HCT116 (cell line): ENCODE data around the gene TAF4. TPM values are rescaled to one million over a fixed set of nuclear protein-coding genes. Genes with fewer than 3 reads are reported as not detected.

Experiments
- ATAC-seq: fragments of 200-7000 bp; cut with Tn5 transposase; 2 replicates; pipeline ENCODE4 v1.9.1; 2020; ENCODE audit warnings: mild to moderate bottlenecking, moderate library complexity
- BruUV-seq: library from RNA; stranded (reverse); fragments of 400-500 nt; replicated peaks from 2 replicates; lab custom pipeline; 2021; lab: Mats Ljungman, UMichigan
- CTCF ChIA-PET: fragments of 300-600 bp; sonication (Branson Sonifier 250); formaldehyde crosslinking; loops from one replicate; lab custom pipeline; 2021; ENCODE audit warnings: antibody characterized with exemption; lab: Charles Lee
- POLR2A ChIA-PET: fragments of 300-600, 350-600 bp; sonication (Branson Sonifier 250); formaldehyde crosslinking; loops from one replicate; lab custom pipeline; 2021; ENCODE audit warnings: antibody characterized with exemption; lab: Charles Lee
- RAD21 ChIA-PET, 2 experiments: fragments of 300-600 bp; sonication (Branson Sonifier 250); formaldehyde crosslinking; loops; one replicate each; lab custom pipeline; 2023; ENCODE audit warnings: low total read pairs in 2 of 2; ENCODE audit not compliant: uncharacterized antibody in 2 of 2, unreplicated experiment in 2 of 2, low non-redundant PET in 1 of 2; lab: Charles Lee
- DNase-seq: peaks from one replicate; pipeline ENCODE4 v3.0.0-alpha.2; 2010; ENCODE audit warnings: low read depth, low spot score
- H2AFZ ChIP-seq: fragments of 200-600 bp; shearing (Covaris generic), sonication (generic); 2 replicates; pipeline ENCODE4 v1.6.1; 2017; ENCODE audit warnings: low read depth, mixed run types, mixed read lengths, antibody characterized with exemption, low read length; ENCODE audit not compliant: poor library complexity, severe bottlenecking
- H3K27ac ChIP-seq: 2 replicates; pipeline ENCODE4 v1.5.1; 2012; ENCODE audit warnings: low read depth, low read length
- H3K27me3 ChIP-seq: fragments of 200-600 bp; sonication (generic); 2 replicates; pipeline ENCODE4 v1.6.1; 2016; ENCODE audit warnings: mixed run types, low read length, mixed read lengths; ENCODE audit not compliant: insufficient read depth
- H3K36me3 ChIP-seq, 2 experiments: fragments of 200-500 bp in 1 of 2; fragments of 200-600 bp in 1 of 2; sonication (Bioruptor generic) in 1 of 2; sonication (generic) in 1 of 2; 2 replicates each; pipeline versions ENCODE4 v1.5.1 to v1.6.1; 2014 to 2016; ENCODE audit warnings: low read length in 2 of 2, inconsistent platforms in 1 of 2, mixed read lengths in 1 of 2, mixed run types in 1 of 2; ENCODE audit not compliant: insufficient read depth in 2 of 2, control insufficient read depth in 1 of 2
- H3K4me1 ChIP-seq, 2 experiments: fragments of 200-600 bp in 1 of 2; sonication (generic) in 1 of 2; 2 replicates each; pipeline versions ENCODE4 v1.5.1 to v1.6.1; 2012 to 2017; ENCODE audit warnings: low read length in 2 of 2, inconsistent platforms in 1 of 2, mild to moderate bottlenecking in 1 of 2, mixed read lengths in 1 of 2, mixed run types in 1 of 2, moderate library complexity in 1 of 2; ENCODE audit not compliant: insufficient read depth in 2 of 2, control insufficient read depth in 1 of 2
- H3K4me2 ChIP-seq: fragments of 200-600 bp; sonication (generic); 2 replicates; pipeline ENCODE4 v1.6.1; 2017; ENCODE audit warnings: mixed run types, low read length, mixed read lengths
- H3K4me3 ChIP-seq, 2 experiments: fragments of 200-600 bp in 1 of 2; sonication (generic) in 1 of 2; replicated peaks in 1 of 2; 2 replicates each; pipeline ENCODE4 v1.5.1; 2011 to 2016; ENCODE audit warnings: low read length in 2 of 2, control low read depth in 1 of 2, low read depth in 1 of 2, mild to moderate bottlenecking in 1 of 2, mixed read lengths in 1 of 2, mixed run types in 1 of 2
- H3K79me2 ChIP-seq: fragments of 200-600 bp; sonication (generic); 2 replicates; pipeline ENCODE4 v1.6.1; 2017; ENCODE audit warnings: mild to moderate bottlenecking, mixed run types, low read length, moderate library complexity, mixed read lengths; ENCODE audit not compliant: insufficient read depth
- H3K9ac ChIP-seq: fragments of 200-600 bp; sonication (generic); 2 replicates; pipeline ENCODE4 v1.6.1; 2016; ENCODE audit warnings: low read length, mixed read lengths
- H3K9me2 ChIP-seq: fragments of 200-600 bp; sonication (generic), shearing (Covaris generic); 2 replicates; pipeline ENCODE4 v1.6.1; 2017; ENCODE audit warnings: mixed run types, mild to moderate bottlenecking, moderate library complexity; ENCODE audit not compliant: insufficient read depth
- H3K9me3 ChIP-seq, 2 experiments: fragments of 200-500 bp in 1 of 2; fragments of 200-600 bp in 1 of 2; sonication (Bioruptor generic) in 1 of 2; sonication (generic) in 1 of 2; 2 replicates each; pipeline ENCODE4 v1.6.1; 2014 to 2017; ENCODE audit warnings: low read length in 2 of 2, mixed read lengths in 2 of 2, inconsistent platforms in 1 of 2, low read depth in 1 of 2, mild to moderate bottlenecking in 1 of 2, mixed run types in 1 of 2, moderate library complexity in 1 of 2; ENCODE audit not compliant: control insufficient read depth in 1 of 2, insufficient read depth in 1 of 2
- H4K20me1 ChIP-seq: fragments of 200-600 bp; sonication (generic), shearing (Covaris generic); 2 replicates; pipeline ENCODE4 v1.6.1; 2017; ENCODE audit warnings: mixed run types, mild to moderate bottlenecking, moderate library complexity; ENCODE audit not compliant: insufficient read depth
- CEBPB ChIP-seq: IDR thresholded peaks from 2 replicates; pipeline ENCODE4 v1.6.1; 2012; ENCODE audit warnings: low read depth
- EGR1 ChIP-seq: IDR thresholded peaks from 2 replicates; pipeline ENCODE4 v1.6.1; 2012; ENCODE audit warnings: low read depth
- ELF1 ChIP-seq: IDR thresholded peaks from 2 replicates; pipeline ENCODE4 v1.6.1; 2012; ENCODE audit warnings: low read depth, borderline replicate concordance
- EZH2 ChIP-seq: fragments of 200-600 bp; sonication (generic); IDR thresholded peaks from 2 replicates; pipeline ENCODE4 v1.6.1; 2017; ENCODE audit warnings: antibody characterized with exemption, mixed run types
- FOSL1 ChIP-seq: IDR thresholded peaks from 2 replicates; pipeline ENCODE4 v1.6.1; 2012; ENCODE audit warnings: low read depth
- JUND ChIP-seq: IDR thresholded peaks from 2 replicates; pipeline ENCODE4 v1.6.1; 2012
- POLR2AphosphoS5 ChIP-seq: IDR thresholded peaks from 2 replicates; pipeline ENCODE4 v1.6.1; 2011; ENCODE audit warnings: mild to moderate bottlenecking, low read depth, low read length, moderate library complexity
- SP1 ChIP-seq: IDR thresholded peaks from 2 replicates; pipeline ENCODE4 v1.6.1; 2012; ENCODE audit warnings: low read depth
- SRF ChIP-seq: IDR thresholded peaks from 2 replicates; pipeline ENCODE4 v1.6.1; 2012; ENCODE audit warnings: low read depth
- ZFX ChIP-seq: fragments of 450-650 bp; IDR thresholded peaks from 2 replicates; pipeline ENCODE4 v1.6.1; 2017
- ZNF274 ChIP-seq: fragments of 200-500 bp; sonication (Bioruptor generic); IDR thresholded peaks from 2 replicates; pipeline ENCODE4 v1.6.1; 2014; ENCODE audit warnings: mild to moderate bottlenecking, low read depth, low read length, inconsistent platforms
- intact Hi-C: fragments of 100-400 bp; cut with micrococcal nuclease; formaldehyde crosslinking; loops from 2 replicates; pipeline ENCODE4 v1.10.0; 2022
- total RNA-seq: library from RNA; stranded (reverse); gene quantifications from one replicate; pipeline ENCODE4 v1.2.1, GENCODE V29; 2021; ENCODE audit not compliant: unreplicated experiment
- TF ChIP-seq, protein P1 (sequence below): IDR thresholded peaks from 2 replicates; pipeline ENCODE4 v1.6.1; 2011; ENCODE audit warnings: mild to moderate bottlenecking, low read length, moderate library complexity; ENCODE audit not compliant: insufficient replicate concordance; ENCODE audit errors: extremely low read depth
- TF ChIP-seq, protein P2 (sequence below): IDR thresholded peaks from 2 replicates; pipeline ENCODE4 v1.6.1; 2012; ENCODE audit warnings: low read depth
- TF ChIP-seq, protein P3 (sequence below): IDR thresholded peaks from 2 replicates; pipeline ENCODE4 v1.6.1; 2012
- TF ChIP-seq, protein P4 (sequence below), 3 experiments: fragments of 200-600 bp in 1 of 3; sonication (generic) in 1 of 3; IDR thresholded peaks in 2 of 3; conservative IDR thresholded peaks in 1 of 3; 2 replicates each; pipeline ENCODE4 v1.5.1; 2012 to 2017; ENCODE audit warnings: low read depth in 2 of 3, low read length in 2 of 3, antibody characterized with exemption in 1 of 3, borderline replicate concordance in 1 of 3, control low read depth in 1 of 3, mild to moderate bottlenecking in 1 of 3, mixed read lengths in 1 of 3, mixed run types in 1 of 3, moderate library complexity in 1 of 3; ENCODE audit not compliant: insufficient read depth in 1 of 3

TAF4 gene
- total RNA-seq, 1 experiment from 2014 or later, result 26.8 TPM

DNA sequence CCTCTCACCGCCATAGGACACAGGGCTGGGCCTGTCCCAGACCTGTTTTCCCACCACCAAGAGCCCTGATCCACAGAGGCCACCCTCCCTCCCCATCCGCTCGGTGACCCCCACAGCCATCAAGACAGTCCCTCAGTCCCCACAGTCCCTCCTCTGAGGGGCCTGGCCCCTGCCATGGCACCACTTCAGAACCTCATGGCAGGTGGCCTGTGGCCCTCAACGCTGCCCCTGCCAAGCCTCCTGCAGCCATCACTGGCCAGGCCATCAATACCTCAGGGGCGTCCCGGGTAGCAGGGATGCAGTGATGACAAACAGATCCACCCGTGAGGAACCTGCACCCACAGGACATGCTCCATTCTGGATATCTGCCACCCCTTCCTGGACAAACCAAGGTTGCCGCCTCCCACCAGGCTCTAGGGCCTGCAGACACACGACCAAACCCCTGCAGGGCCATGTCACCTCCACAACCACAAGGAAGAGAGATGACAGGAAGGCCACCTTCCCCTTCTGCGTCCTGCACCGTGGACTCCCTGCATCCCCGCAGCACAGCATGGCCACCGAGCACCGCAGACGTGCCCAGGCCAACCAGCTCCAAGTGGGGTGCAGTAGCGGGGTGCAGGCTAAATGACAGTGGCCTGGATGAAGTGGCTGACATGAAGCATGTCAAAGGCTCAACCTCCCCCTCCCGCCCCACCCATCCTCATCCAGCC, 14.0 kb downstream of the TAF4 start:
- Histone ChIP-seq H3K27me3 (no peaks in the 10 kb centered on the region), H3K9me2 (no peaks in the 10 kb centered on the region), H2AFZ (no peak overlapping the region), H3K4me1 (no peaks in the 10 kb centered on the region), H3K9me3 (no peaks in the 10 kb centered on the region), H3K4me3 (no peak overlapping the region), H4K20me1 (no peaks in the 10 kb centered on the region), H3K4me2 (no peak overlapping the region), H3K79me2 (peaks cover 92% of the 10 kb centered on the region), H3K9ac (no peak overlapping the region), H3K36me3 (no peaks in the 10 kb centered on the region; a peak in 2 of 4 replicates), H3K27ac (no peak overlapping the region)
- DNase-seq (no peak), ATAC-seq (no peak)
- CTCF ChIA-PET, result no interaction called here
- no TSS peak for BruUV-seq
- TF ChIP-seq POLR2AphosphoS5 (no peak), ELF1 (no peak), CEBPB (no peak), EGR1 (no peak), ZFX (no peak), FOSL1 (no peak), JUND (no peak), SRF (no peak), EZH2 (no peak), SP1 (no peak), ZNF274 (no peak)
- TF ChIP-seq, protein P1, sequence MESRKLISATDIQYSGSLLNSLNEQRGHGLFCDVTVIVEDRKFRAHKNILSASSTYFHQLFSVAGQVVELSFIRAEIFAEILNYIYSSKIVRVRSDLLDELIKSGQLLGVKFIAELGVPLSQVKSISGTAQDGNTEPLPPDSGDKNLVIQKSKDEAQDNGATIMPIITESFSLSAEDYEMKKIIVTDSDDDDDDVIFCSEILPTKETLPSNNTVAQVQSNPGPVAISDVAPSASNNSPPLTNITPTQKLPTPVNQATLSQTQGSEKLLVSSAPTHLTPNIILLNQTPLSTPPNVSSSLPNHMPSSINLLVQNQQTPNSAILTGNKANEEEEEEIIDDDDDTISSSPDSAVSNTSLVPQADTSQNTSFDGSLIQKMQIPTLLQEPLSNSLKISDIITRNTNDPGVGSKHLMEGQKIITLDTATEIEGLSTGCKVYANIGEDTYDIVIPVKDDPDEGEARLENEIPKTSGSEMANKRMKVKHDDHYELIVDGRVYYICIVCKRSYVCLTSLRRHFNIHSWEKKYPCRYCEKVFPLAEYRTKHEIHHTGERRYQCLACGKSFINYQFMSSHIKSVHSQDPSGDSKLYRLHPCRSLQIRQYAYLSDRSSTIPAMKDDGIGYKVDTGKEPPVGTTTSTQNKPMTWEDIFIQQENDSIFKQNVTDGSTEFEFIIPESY, result no peak
- TF ChIP-seq, protein P2, sequence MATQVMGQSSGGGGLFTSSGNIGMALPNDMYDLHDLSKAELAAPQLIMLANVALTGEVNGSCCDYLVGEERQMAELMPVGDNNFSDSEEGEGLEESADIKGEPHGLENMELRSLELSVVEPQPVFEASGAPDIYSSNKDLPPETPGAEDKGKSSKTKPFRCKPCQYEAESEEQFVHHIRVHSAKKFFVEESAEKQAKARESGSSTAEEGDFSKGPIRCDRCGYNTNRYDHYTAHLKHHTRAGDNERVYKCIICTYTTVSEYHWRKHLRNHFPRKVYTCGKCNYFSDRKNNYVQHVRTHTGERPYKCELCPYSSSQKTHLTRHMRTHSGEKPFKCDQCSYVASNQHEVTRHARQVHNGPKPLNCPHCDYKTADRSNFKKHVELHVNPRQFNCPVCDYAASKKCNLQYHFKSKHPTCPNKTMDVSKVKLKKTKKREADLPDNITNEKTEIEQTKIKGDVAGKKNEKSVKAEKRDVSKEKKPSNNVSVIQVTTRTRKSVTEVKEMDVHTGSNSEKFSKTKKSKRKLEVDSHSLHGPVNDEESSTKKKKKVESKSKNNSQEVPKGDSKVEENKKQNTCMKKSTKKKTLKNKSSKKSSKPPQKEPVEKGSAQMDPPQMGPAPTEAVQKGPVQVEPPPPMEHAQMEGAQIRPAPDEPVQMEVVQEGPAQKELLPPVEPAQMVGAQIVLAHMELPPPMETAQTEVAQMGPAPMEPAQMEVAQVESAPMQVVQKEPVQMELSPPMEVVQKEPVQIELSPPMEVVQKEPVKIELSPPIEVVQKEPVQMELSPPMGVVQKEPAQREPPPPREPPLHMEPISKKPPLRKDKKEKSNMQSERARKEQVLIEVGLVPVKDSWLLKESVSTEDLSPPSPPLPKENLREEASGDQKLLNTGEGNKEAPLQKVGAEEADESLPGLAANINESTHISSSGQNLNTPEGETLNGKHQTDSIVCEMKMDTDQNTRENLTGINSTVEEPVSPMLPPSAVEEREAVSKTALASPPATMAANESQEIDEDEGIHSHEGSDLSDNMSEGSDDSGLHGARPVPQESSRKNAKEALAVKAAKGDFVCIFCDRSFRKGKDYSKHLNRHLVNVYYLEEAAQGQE, result no peak
- TF ChIP-seq, protein P3, sequence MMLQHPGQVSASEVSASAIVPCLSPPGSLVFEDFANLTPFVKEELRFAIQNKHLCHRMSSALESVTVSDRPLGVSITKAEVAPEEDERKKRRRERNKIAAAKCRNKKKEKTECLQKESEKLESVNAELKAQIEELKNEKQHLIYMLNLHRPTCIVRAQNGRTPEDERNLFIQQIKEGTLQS, result no peak
- TF ChIP-seq, protein P4, sequence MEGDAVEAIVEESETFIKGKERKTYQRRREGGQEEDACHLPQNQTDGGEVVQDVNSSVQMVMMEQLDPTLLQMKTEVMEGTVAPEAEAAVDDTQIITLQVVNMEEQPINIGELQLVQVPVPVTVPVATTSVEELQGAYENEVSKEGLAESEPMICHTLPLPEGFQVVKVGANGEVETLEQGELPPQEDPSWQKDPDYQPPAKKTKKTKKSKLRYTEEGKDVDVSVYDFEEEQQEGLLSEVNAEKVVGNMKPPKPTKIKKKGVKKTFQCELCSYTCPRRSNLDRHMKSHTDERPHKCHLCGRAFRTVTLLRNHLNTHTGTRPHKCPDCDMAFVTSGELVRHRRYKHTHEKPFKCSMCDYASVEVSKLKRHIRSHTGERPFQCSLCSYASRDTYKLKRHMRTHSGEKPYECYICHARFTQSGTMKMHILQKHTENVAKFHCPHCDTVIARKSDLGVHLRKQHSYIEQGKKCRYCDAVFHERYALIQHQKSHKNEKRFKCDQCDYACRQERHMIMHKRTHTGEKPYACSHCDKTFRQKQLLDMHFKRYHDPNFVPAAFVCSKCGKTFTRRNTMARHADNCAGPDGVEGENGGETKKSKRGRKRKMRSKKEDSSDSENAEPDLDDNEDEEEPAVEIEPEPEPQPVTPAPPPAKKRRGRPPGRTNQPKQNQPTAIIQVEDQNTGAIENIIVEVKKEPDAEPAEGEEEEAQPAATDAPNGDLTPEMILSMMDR (IDR thresholded peaks at IDR 0.05 in 2 of 3, conservative IDR thresholded peaks at IDR 0.05 in 1 of 3; ENCODE audit: borderline replicate concordance in 1 of 3, insufficient read depth in 1 of 3, low read depth in 2 of 3, low read length in 2 of 3), result no peak
- intact Hi-C loops, result no loop called here
- RAD21 ChIA-PET, result no interaction called here
- POLR2A ChIA-PET, result no interaction called here
